ENCODE measurements around the gene SLC24A1.
A peak's percentile ranks its signal among the peaks of the same experiment; 100 is the strongest.
"Not testable (repeated sequence)": the region's sequence is repeated elsewhere in the genome, so short reads cannot be mapped to it uniquely, and the experiment has no call there.

The SLC24A1 gene

GRCh38 chr15:65621638-65622037 is at the start of gene SLC24A1:
Gene SLC24A1 (plus strand): TSS chr15:65621938. CDS start chr15:65624081, 2,143 bp downstream.
- no peak for DNase-seq (ENCODE audit: low read depth in 1 of 2, low spot score in 1 of 2)

DNA sequence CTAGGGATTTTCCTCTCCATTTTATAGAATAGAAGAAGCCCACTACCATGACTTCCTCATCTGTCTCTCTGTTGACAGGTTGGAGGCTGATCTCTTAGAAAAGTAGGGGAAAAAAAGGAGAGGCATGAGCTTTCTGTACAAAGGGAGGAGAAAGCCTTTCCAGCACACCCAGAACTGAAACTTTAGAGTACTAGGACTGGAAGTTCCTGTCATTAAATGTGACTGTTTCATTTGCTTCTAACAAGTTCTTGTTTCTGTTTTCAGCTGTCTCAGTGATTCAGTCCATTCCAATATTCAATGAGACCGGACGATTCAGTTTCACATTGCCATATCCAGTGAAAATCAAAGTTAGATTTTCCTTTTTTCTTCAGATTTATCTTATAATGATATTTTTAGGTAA is 49.8 kb upstream of the SLC24A1 start:
- no peak for DNase-seq (ENCODE audit: low read depth in 1 of 2, low spot score in 1 of 2)

- DNase-seq (ENCODE audit: low read depth in 1 of 2, low spot score in 1 of 2), result no peak
These were observed 45.1 kb upstream of the SLC24A1 start for GRCh38 chr15:65576664-65577063.

DNA sequence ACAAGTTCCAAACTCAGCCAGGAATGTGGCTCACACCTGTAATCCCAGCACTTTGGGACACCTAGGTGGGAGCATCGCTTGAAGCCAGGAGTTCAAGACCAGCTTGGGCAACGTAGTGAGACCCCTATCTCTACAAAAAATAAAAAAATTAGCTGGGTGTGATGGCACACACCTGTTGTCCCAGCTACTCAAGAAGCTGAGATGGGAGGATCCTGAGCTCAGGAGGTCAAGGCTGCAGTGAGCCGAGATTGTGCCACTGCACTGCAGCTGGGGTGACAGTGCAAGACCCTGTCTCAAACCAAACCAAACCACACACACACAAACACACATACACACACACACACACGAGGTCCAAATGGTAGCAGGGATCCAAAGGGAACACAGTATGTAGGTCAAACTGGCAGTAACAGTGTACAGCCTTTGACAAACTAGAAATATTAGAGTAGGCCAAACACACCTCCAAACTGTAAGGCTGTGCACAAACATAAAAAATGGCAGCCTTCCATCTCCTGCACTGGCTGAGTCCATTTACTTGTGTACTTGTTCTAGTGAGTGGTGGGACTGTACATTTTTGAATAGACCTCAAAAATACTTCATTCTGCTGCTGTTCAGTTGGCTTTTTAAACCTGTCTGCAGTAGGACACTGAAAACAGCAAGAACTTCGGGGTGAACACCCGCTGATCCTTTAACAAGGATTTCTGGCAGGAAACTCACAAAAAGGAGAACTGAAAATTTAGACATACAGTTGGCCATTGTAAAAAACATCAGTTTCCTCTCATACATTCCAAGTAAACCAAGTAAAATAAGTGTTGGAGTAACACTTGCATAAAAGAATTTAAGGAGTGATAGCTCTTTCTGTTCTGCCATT is 44.4 kb upstream of the SLC24A1 start:
- no peak for DNase-seq (ENCODE audit: low read depth in 1 of 2, low spot score in 1 of 2)

DNA sequence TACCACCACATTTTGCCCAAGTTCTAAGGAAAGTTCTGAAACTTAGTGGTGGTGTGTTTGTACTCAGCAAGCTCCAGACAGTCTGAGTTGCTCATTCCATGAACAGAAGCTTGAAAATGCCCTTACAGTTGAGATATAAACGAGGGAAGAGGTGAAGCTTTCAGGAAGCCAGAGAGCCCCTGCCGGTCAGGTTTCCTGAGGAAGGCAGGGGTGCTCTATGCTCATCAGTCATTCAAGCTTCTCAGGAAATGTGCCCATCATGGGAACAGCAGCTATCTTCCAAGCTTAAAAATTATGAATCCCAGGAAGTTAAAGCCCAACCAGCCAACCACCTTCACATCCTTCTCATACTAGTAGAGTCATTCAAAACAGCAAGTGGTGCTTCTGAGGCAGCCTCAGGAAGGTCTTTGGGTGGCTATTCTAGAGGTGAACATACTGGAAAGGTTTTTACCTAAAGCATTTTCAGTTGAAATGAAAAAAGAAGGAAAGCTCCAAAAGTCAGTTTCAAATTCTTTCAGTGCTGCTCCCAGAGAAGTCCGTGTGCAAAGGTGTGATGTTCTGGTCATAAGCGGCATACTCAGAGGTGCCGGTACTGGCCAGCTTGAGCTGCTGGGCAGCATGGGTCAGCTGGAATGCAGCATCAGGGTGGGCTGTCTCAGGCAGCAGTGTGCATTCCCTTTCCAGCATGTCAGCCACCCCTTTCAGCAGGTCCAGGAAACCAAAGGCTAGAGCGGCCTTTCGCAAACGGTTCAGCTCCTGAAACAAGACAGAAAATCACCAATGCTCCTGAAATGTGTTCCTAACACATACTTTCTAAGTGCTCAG is 42.6 kb upstream of the SLC24A1 start:
- no peak for DNase-seq (ENCODE audit: low read depth in 1 of 2, low spot score in 1 of 2)

GRCh38 chr15:65579762-65580161 is 42.0 kb upstream of the SLC24A1 start:
- DNase-seq (ENCODE audit: low read depth in 1 of 2, low spot score in 1 of 2), result no peak

- no peak for DNase-seq (ENCODE audit: low read depth in 1 of 2, low spot score in 1 of 2)
These were observed 41.5 kb upstream of the SLC24A1 start for GRCh38 chr15:65580287-65580686.

DNA sequence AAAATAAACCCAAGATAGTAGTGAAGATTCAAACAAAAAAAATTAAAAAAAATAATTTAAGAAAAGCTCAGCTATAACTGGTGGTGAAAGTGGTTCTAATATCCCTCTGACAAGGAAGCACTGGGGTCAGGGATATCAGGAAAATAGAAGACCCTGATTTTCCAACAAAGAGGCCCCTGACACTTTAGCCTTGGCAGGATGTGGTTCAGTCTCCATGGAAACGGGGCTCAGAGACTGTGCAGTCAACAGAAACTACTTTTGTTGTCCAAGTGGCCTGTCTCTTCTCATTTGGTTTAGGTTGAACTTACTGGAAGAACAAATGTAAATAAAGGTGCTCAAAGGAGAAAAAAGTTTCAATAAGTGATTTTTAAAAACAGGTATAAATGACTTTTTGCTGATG is 38.0 kb upstream of the SLC24A1 start:
- DNase-seq (ENCODE audit: low read depth in 1 of 2, low spot score in 1 of 2), result no peak

- no peak for DNase-seq (ENCODE audit: low read depth in 1 of 2, low spot score in 1 of 2)
These were observed 37.5 kb upstream of the SLC24A1 start for GRCh38 chr15:65584241-65584640.

- no peak for DNase-seq (ENCODE audit: low read depth in 1 of 2, low spot score in 1 of 2)
These were observed 34.6 kb upstream of the SLC24A1 start for GRCh38 chr15:65587094-65587493.

DNA sequence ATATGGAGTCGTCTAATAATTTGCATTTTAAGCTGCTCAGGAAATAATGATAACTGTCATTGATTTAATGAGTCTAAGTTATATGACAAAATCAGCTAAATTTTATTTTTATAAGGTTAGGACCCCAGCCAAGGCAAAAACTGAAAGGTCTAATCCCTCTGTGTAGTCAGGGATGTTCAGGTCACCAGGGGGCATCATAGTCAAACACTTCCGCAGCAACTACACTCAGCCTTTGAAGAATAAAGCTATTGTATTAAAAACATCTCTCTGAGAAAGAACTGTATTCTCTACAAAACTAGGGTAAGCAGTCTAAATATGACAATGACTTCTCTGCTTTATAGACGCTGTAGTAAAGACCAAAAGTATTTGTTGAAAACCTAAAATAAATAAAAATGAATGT is 25.8 kb upstream of the SLC24A1 start:
- DNase-seq (ENCODE audit: low read depth in 1 of 2, low spot score in 1 of 2), result no peak

- no peak for DNase-seq (ENCODE audit: low read depth in 1 of 2, low spot score in 1 of 2)
These were observed 23.3 kb upstream of the SLC24A1 start for GRCh38 chr15:65598468-65598867.

DNA sequence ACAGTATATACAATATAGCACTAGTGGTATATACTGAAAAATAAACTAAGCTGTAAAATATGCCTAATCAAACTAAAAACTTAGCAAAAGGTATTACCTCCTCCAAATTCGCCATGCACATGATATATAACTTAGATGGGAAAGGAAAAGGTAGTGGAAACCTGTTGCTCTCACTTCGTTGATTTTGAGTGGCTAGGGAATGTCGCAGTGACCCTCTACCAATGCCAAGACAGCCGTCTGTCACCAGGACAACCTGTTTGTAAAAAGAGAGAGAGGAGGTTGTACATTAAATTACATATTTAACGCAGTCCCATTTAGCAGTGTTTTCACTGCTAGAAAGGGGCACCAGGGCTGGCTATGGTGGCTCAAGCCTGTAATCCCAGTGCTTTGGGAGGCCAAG is 22.1 kb upstream of the SLC24A1 start:
- no peak for DNase-seq (ENCODE audit: low read depth in 1 of 2, low spot score in 1 of 2)

GRCh38 chr15:65603134-65603533 is 18.6 kb upstream of the SLC24A1 start:
- no peak for DNase-seq (ENCODE audit: low read depth in 1 of 2, low spot score in 1 of 2)

- DNase-seq (ENCODE audit: low read depth in 1 of 2, low spot score in 1 of 2), result no peak
These were observed 18.2 kb upstream of the SLC24A1 start for GRCh38 chr15:65603559-65603958.

GRCh38 chr15:65610871-65611718 is 10.6 kb upstream of the SLC24A1 start, which contains the start of gene INTS14:
Gene INTS14 (minus strand): TSS chr15:65611131. CDS start chr15:65607380, 3,751 bp downstream.
- DNase-seq (ENCODE audit: low read depth in 1 of 2, low spot score in 1 of 2), result peak; percentile 81 to 93

DNA sequence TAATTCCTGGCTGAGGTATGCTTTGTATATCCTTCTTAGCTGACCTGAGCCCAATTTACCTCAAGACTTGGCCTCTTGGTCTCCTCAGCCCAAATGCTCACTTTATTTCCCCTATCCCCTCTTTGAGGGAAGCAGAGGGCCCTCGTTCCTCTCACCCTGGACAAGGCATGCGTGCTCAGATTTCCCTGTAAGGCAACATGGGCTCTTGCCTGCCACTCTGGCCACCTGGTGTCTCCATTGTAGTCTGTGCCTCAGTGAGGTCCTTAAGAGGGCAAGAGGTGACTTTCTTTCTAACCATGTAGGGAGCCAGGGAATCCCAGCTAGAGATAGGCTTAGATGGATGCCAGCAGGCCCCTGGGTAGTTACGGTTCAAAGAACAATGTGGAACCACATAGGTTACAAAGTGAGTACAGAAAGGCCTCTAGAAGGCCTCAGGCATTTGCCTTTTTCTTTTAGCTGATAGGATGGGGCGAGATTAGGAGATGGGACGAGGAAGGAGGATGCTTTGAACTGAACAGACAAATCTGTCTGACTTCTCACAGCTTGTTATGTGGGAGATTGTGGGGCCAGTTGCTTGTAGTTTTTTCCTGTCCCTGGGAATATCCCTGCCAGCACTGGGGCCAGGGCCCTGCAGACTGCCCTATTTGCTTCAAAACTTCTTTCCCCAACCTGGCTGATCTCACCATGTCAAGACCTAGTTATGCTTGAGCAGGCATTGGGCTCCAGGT is 9.7 kb upstream of the SLC24A1 start:
- no peak for DNase-seq (ENCODE audit: low read depth in 1 of 2, low spot score in 1 of 2)

DNA sequence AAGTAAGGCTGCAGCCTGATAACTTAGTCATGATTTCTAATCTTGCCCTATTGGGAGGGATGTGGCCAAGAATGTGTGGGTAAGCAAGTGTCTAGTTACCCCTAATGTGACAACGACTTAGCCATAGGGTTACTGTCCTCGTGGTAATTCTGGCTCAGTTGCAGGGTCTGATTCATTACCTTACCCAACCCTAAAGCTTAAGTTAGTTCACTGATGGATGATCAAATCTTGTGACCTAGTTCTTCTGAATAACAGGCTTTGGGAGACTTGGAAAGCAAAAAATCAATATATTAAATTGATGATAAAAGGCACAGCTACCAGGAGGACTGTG is 9.2 kb upstream of the SLC24A1 start:
- DNase-seq (ENCODE audit: low read depth in 1 of 2, low spot score in 1 of 2), result no peak

GRCh38 chr15:65612949-65613744 is 8.6 kb upstream of the SLC24A1 start:
- no peak for DNase-seq (ENCODE audit: low read depth in 1 of 2, low spot score in 1 of 2)

- DNase-seq (ENCODE audit: low read depth in 1 of 2, low spot score in 1 of 2), result not testable (repeated sequence)
These were observed 5.9 kb upstream of the SLC24A1 start for GRCh38 chr15:65615887-65616286.
